Esophagus muscularis mucosa (tissue), 4 donors: ENCODE results near the gene PRR27.

Experiments used
- EP300 ChIP-seq: sonication (generic); formaldehyde crosslinking; IDR thresholded peaks from one replicate; pipeline ENCODE4 v1.6.1; 2017; ENCODE audit warnings: antibody characterized with exemption
- POLR2A ChIP-seq: fragments of 450-650 bp; IDR thresholded peaks from one replicate; pipeline ENCODE4 v1.6.1; 2017; ENCODE audit warnings: antibody characterized with exemption, moderate library complexity, mild to moderate bottlenecking, low read depth
- TF ChIP-seq, protein P1 (sequence below), 3 experiments: fragments of 200-600 bp in 2 of 3; fragments of 450-650 bp in 1 of 3; sonication (generic) in 2 of 3; IDR thresholded peaks; one replicate each; pipeline ENCODE4 v1.5.1; 2017 to 2019; ENCODE audit warnings: antibody characterized with exemption in 3 of 3, mild to moderate bottlenecking in 2 of 3, moderate library complexity in 1 of 3

DNA sequence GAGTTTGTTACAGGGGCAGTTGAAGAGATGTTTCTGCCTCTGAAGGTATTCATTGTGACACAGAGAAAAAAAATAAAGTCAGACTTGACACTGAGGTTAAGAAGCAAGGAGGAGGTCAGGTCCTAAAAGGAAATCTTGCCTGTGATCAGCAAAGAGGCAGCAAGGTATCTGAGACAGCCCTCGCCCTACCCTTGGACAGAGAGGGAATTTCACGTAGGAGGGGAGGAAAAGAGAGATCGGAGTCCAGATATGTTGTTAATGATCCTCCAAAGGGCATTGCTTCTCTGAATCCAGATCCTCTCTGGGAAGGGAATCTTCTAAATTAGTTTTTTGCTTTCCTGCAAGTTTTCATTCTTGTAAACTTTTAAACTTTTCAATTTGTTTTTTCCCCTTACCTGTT, 15.3 kb upstream of the PRR27 start:
- TF ChIP-seq, protein P1, sequence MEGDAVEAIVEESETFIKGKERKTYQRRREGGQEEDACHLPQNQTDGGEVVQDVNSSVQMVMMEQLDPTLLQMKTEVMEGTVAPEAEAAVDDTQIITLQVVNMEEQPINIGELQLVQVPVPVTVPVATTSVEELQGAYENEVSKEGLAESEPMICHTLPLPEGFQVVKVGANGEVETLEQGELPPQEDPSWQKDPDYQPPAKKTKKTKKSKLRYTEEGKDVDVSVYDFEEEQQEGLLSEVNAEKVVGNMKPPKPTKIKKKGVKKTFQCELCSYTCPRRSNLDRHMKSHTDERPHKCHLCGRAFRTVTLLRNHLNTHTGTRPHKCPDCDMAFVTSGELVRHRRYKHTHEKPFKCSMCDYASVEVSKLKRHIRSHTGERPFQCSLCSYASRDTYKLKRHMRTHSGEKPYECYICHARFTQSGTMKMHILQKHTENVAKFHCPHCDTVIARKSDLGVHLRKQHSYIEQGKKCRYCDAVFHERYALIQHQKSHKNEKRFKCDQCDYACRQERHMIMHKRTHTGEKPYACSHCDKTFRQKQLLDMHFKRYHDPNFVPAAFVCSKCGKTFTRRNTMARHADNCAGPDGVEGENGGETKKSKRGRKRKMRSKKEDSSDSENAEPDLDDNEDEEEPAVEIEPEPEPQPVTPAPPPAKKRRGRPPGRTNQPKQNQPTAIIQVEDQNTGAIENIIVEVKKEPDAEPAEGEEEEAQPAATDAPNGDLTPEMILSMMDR (IDR thresholded peaks at IDR 0.05), result no peak
- TF ChIP-seq EP300 (no peak), POLR2A (no peak)
